Activated CD8-positive, alpha-beta memory T cell treated with anti-CD3 and anti-CD28 coated beads, Interleukin-2, amount 10 ng/mL, durations not matched to agents 7 days and 5 days (primary cell): ENCODE data around the gene ITPR2. TPM values are rescaled to one million over a fixed set of nuclear protein-coding genes. Genes with fewer than 3 reads are reported as not detected.
"Not testable (repeated sequence)": the region's sequence is repeated elsewhere in the genome, so short reads cannot be mapped to it uniquely, and the experiment has no call there.

Experiments
- ATAC-seq: fragments of 150-1000 bp; cut with Tn5 transposase; one replicate; pipeline ENCODE4 v1.10.0; 2021; ENCODE audit warnings: moderate library complexity
- CTCF ChIA-PET: fragments of 350-600 bp; sonication (Branson Sonifier 250); formaldehyde crosslinking; loops from one replicate; lab custom pipeline; 2021; ENCODE audit warnings: antibody characterized with exemption; lab: Charles Lee
- DNase-seq: peaks from one replicate; pipeline ENCODE4 v3.0.0-alpha.2; 2020
- H3K27ac Mint-ChIP-seq: one replicate; pipeline ENCODE4 v1.8.0; 2021; ENCODE audit warnings: mild to moderate bottlenecking, mixed read lengths
- H3K27me3 Mint-ChIP-seq: one replicate; pipeline ENCODE4 v1.8.0; 2021; ENCODE audit warnings: mixed read lengths
- H3K36me3 Mint-ChIP-seq: one replicate; pipeline ENCODE4 v1.8.0; 2021; ENCODE audit warnings: mild to moderate bottlenecking, mixed read lengths
- H3K4me1 Mint-ChIP-seq: one replicate; pipeline ENCODE4 v1.8.0; 2021; ENCODE audit warnings: mixed read lengths
- H3K4me3 Mint-ChIP-seq: one replicate; pipeline ENCODE4 v1.8.0; 2021; ENCODE audit warnings: mild to moderate bottlenecking, moderate library complexity, mixed read lengths
- H3K9me3 Mint-ChIP-seq: one replicate; pipeline ENCODE4 v1.8.0; 2022; ENCODE audit warnings: low read depth, mixed read lengths
- total RNA-seq, 2 experiments: library from RNA; stranded (reverse); gene quantifications; one replicate each; pipeline ENCODE4 v1.2.3, GENCODE V29; 2021

Gene ITPR2
- total RNA-seq, 2 experiments from 2014 or later = 31.1 to 37.7 TPM

DNA sequence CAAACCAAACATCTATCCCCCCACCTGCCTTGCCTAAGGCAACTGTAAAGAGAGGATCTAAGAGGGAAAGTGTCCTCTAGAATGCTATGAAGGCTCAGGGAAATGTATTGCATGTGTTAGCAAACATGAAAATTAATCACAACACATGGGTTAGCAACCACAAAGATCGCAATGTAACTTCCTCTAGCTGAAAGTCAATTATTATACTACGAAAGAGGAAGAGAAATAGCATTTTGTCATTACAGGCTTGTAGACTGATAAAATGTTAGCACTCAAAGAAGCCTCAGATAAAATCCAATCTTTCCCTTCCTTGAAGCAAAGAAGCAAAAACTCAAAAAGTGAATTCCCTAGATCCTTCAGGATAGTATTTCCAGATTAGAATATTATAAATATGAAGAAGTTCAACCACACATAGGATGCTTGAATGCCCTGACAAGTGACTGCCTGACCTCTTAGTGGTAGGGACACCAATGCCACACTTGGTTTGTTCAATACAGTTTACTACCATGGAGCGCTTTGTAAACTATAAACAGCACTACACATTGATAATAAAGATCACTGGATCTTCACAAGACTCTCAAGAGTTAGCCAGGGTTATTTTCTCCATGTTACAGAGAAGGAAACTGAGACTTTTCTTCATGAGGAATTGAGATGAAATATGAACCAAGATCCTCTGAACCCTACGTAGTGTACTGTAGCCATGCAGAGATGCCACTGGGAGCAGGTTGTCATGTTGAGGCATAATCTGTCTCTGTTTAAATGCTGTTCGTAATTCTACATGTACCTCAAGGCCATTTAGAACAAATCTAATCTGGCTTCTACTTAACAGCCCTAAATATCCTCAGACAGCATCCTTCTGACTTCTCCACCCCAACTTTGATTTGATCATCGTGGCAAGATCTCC lies 100.7 kb downstream of the ITPR2 start:
- ATAC-seq = no peak
- Mint-ChIP-seq H3K27me3 (no peaks in the 10 kb centered on the region), H3K27ac (no peak overlapping the region), H3K4me3 (no peak overlapping the region), H3K36me3 (peaks cover 7% of the 10 kb centered on the region), H3K4me1 (peaks cover 39% of the 10 kb centered on the region), H3K9me3 (peaks cover 3% of the 10 kb centered on the region)
- no peak for DNase-seq
- CTCF ChIA-PET = no interaction called here

DNA sequence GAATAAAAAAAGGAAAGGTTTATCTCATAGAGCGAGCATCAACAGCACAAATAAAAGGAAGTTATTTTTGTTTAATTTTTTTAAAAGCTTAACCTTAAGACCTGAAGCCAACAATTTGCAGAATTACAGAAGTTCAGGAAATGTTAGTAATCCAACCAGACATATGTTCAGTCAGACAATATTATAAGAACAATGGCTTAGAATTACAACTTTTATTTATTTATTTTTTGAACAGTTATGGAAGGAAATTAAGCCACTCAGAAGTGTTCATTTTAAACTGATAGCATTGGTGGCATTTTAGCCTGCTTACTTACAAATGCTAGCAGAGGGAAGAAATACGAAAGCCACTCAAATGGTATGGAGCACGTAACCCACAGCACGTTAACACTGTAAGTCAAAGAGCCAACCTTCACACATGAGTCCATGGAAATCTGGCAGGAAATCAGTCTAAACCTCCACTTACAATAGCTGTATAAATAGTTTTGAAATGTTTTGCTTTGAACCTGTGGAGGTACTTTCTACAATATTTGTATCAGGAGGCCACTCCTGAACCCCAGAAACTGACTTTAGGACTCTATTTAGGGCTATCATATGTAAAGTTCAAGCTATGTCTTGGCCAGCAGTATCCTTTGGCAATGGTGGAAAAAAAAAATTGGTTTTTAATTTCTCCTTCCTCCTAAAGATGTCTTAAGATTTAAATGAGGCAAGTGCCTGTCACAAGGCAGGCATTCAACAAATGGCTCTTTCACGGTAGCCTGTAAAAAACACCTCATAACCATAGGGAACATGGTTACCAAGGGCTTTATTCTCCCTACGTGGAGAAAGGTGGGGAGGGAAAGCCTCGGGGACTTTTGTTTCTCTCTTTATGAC lies 102.3 kb downstream of the ITPR2 start:
- CTCF ChIA-PET = interaction anchor here (1.0 kb wide), 1 partner anchor 62 kb away, joined by 3 read pairs; no protein-coding TSS in a partner anchor
- DNase-seq = no peak
- no peaks in the 10 kb centered on the region for H3K9me3 Mint-ChIP-seq
- peaks cover 8% of the 10 kb centered on the region for H3K36me3 Mint-ChIP-seq
- peaks cover 38% of the 10 kb centered on the region for H3K4me1 Mint-ChIP-seq
- no peak for ATAC-seq
- H3K4me3 Mint-ChIP-seq = no peak overlapping the region
- H3K27ac Mint-ChIP-seq = no peak overlapping the region
- H3K27me3 Mint-ChIP-seq = no peaks in the 10 kb centered on the region

DNA sequence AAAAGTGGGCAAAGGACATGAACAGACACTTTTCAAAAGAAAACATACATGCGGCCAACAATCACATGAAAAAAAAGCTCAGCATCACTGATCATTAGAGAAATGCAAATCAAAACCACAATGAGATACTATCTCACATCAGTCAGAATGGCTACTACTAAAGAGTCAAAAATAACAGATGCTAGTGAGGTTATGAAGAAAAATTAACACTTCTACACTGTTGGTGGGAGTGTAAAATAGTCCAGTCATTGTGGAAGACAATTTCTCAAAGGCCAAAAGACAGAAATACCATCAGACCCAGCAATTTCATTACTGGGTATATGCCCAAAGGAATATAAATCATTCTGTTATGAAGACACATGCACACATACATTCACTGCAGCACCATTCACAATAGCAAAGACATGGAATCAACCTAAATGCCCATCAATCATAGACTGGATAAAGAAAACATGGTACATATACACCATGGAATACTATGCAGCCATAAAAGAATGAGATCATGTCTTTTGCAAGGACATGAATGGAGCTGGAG lies 103.8 kb downstream of the ITPR2 start:
- peaks cover 34% of the 10 kb centered on the region for H3K4me1 Mint-ChIP-seq
- H3K36me3 Mint-ChIP-seq, H3K9me3 Mint-ChIP-seq, DNase-seq, H3K4me3 Mint-ChIP-seq, CTCF ChIA-PET, ATAC-seq, H3K27ac Mint-ChIP-seq, H3K27me3 Mint-ChIP-seq: not testable (repeated sequence)

DNA sequence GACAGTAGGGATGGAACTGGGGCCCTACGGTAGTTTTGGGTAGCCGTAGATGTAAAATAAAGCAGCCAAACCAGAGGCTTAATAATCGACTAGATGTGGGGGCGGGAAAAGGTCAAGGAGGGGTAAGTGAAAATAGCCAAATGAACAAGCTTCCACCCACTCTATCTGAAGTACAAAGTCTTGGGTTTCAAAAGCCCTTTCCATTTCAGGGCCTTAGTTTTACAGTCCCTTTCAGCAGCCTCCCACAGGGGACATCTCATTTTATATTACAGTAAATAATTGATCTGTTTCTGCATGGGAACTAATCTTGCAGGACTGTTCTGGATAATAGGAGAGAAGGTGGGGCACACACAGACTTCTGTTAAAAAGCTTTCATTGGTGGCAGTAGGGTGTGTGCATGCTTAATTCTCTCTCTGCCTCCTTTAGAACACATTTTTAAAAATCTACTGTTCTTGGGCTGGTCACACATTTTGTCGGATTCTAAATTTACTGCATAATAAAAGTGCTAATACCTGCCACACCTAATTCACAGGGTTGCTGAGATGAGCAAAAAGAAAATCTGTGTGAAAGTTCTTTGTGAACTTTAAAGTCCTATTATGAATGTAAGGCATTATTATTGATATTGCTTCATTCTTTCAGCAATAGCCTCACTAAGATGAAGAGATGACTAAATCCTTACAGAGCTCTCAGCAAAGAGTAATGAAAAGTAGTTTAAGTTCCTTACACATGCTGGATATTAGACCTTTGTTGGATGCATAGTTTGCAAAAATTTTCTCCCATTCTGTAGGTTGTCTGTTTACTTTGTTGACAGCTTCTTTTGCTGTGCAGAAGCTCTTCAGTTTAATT lies 104.6 kb downstream of the ITPR2 start:
- no peak overlapping the region for H3K4me3 Mint-ChIP-seq
- no peak overlapping the region for H3K27ac Mint-ChIP-seq
- no peaks in the 10 kb centered on the region for H3K27me3 Mint-ChIP-seq
- H3K36me3 Mint-ChIP-seq = peaks cover 8% of the 10 kb centered on the region
- DNase-seq (no peak), ATAC-seq (no peak)
- no peaks in the 10 kb centered on the region for H3K9me3 Mint-ChIP-seq
- CTCF ChIA-PET = interaction anchor here (0.6 to 1.2 kb wide), 3 partner anchors 12 to 494 kb away, joined by 3 read pairs; no protein-coding TSS in a partner anchor
- H3K4me1 Mint-ChIP-seq = peaks cover 32% of the 10 kb centered on the region

DNA sequence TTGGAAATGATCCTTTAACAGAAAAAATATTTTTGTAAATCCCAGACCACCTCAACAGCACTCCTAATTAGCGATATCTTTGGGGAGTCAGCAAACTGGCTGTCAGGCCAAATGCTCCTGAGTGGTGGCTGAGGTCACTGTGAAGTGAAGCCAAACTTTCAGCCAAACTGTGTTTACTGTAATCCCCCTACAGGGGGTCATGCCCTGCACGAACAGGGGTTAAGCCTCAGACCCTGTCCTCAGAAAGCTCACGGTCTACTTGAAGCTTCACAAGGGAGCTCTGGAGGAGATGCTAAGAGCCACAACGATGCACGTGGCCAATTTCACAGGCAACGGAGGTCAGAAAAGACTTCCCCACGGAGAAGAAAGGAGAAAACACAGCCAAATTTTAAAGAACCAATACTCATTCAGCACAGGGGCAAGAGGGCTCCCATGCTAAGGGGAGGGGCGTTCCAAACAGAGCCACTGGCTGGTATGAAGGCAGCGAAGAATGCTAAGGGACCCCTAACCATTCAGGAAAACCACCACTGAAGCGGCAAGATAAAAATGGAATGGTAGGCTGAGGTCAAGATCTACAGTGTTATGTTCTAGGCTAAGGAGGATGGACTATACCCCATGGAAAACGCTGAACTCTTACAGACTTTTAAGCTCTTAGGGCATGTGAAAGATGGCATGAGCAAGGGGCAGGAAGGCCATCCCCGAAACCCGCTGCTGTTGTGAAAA lies 105.4 kb downstream of the ITPR2 start:
- ATAC-seq = no peak

DNA sequence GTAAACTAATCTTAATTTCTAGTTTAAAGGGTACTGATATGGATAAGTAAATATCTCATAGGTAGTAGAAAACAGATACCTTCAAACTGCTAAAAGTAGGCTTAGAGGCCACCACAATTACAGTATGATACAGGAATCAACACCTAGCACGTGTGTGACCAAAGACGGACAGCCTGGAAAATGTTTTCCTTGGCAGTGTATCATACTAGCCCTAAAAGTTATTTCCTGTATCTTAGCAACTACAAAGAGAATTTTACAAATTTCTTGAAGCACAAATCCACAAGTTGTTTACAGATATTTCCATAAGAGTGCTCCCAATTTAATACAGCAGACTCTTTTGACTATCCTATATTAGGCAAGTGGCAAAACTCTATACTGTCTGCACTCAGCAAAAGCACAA lies 106.0 kb downstream of the ITPR2 start:
- CTCF ChIA-PET = no interaction called here
- no peak overlapping the region for H3K27ac Mint-ChIP-seq
- H3K36me3 Mint-ChIP-seq = peaks cover 8% of the 10 kb centered on the region

More for the DNA sequence above, 105.4 kb downstream of the ITPR2 start:
- Mint-ChIP-seq H3K9me3 (no peaks in the 10 kb centered on the region), H3K27ac (no peak overlapping the region), H3K4me3 (no peak overlapping the region), H3K27me3 (no peaks in the 10 kb centered on the region), H3K36me3 (peaks cover 8% of the 10 kb centered on the region), H3K4me1 (peaks cover 28% of the 10 kb centered on the region)
- DNase-seq = no peak
- CTCF ChIA-PET = interaction anchor here (0.6 to 1.2 kb wide), 3 partner anchors 11 to 495 kb away, joined by 3 read pairs; no protein-coding TSS in a partner anchor

DNA sequence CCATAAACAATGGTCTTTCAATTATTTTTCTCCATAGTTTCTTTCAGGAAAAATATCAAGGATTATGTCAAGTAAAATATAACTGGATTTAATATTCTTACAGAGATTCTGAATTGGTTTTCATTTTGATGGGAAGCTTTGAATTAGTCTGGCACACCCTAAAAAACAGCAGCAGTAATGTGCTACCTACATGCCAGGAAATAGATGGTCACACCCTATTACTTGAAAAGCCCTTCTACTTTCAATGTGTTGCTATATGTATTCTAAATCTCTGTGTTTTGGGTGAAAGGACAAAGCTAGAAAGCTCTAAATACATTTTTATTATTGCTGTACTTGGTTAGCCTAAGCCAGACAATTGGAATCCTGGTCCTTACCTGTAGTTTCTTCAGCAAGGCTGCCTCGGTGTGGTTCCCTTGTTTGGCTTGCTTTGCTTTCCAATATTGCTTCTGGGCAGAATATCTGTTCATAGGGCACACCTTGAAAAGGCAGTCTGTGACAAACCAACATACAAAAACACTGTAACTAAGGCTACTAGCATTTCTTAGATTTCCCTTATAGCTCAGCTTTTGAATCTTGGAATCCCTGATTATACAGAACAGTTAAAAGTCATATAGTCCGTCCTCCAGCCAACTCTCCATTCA lies 107.6 kb downstream of the ITPR2 start:
- ATAC-seq (no peak), DNase-seq (no peak)
- Mint-ChIP-seq H3K4me3 (no peak overlapping the region), H3K9me3 (no peaks in the 10 kb centered on the region), H3K27ac (no peak overlapping the region), H3K27me3 (no peaks in the 10 kb centered on the region), H3K36me3 (peaks cover 8% of the 10 kb centered on the region), H3K4me1 (peaks cover 20% of the 10 kb centered on the region)
- CTCF ChIA-PET = interaction anchor here (0.8 kb wide), 1 partner anchor 24 kb away, joined by 3 read pairs; no protein-coding TSS in a partner anchor

More for the DNA sequence above, 106.0 kb downstream of the ITPR2 start:
- no peak overlapping the region for H3K4me3 Mint-ChIP-seq
- ATAC-seq = no peak
- no peaks in the 10 kb centered on the region for H3K9me3 Mint-ChIP-seq
- H3K4me1 Mint-ChIP-seq = peaks cover 22% of the 10 kb centered on the region
- no peaks in the 10 kb centered on the region for H3K27me3 Mint-ChIP-seq
- DNase-seq = no peak

DNA sequence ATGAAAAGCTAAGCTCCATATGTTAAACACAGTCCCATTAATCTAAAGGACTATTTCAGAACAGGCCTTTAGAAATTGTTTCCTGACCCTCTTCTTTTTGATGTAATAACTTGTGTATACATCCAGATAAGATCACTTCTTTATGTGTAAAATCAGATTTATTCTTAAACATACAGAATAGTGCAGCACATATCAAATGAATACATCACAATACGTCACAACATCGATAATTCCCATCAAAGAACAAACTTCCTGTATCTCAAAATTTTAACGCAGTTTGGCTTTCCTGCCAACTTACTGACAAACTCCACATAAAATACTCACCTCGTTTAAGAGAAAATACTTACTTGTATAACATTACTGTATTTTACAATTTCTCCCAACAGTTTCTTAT lies 108.7 kb downstream of the ITPR2 start:
- H3K27ac Mint-ChIP-seq = no peak overlapping the region
- no peaks in the 10 kb centered on the region for H3K27me3 Mint-ChIP-seq
- CTCF ChIA-PET = interaction anchor here (1.3 kb wide), 1 partner anchor 22 kb away, joined by 3 read pairs; no protein-coding TSS in a partner anchor

DNA sequence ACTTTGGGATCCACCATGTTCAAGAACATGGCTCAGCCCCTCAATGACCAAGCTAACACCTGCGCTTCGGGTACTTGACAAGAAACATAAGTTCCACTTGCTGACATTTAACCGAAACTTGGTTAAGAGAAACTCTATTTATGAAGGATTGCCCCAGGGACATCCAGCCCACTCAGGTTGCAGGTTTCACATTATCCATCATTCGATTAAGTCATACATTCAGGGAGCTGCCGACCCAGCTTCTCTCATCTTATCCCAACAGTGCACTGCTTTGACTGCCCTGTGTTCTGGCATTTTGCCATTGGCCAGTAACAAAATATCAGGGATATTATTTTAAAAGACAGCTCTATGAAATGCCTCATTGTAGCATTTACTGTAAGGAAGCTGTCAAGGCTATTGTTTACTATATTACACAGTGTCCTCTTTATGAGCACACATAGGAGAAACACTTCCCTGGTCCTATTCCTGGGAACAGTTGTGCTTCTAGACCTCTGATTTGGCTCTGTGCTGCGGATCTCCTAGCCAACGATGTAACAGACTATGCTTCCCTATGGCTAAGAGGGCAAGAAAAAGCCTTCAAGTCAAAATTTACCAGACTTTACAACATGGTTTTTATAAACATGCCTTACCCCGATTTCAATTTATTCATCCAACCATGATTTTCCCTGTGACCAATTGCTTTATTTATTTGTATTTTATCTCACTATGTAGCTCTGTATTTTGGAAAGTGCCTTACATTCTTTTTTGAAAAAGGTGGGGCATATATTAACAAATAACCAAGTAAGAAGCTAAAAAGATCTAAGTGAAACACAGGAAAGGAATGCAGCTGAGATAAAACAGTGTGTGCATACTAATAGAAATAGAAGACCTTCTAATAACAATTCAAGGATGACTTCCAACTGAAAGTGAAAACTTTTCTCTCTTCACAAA lies 109.3 kb downstream of the ITPR2 start:
- no peak for ATAC-seq
- Mint-ChIP-seq H3K27me3 (no peaks in the 10 kb centered on the region), H3K4me1 (peaks cover 13% of the 10 kb centered on the region), H3K9me3 (no peaks in the 10 kb centered on the region), H3K4me3 (no peak overlapping the region), H3K36me3 (peaks cover 2% of the 10 kb centered on the region), H3K27ac (no peak overlapping the region)
- CTCF ChIA-PET = interaction anchor here (1.3 kb wide), 1 partner anchor 22 kb away, joined by 3 read pairs; no protein-coding TSS in a partner anchor
- no peak for DNase-seq

More for the DNA sequence above, 108.7 kb downstream of the ITPR2 start:
- Mint-ChIP-seq H3K36me3 (peaks cover 2% of the 10 kb centered on the region), H3K4me1 (peaks cover 18% of the 10 kb centered on the region), H3K4me3 (no peak overlapping the region), H3K9me3 (no peaks in the 10 kb centered on the region)
- ATAC-seq (no peak), DNase-seq (no peak)

DNA sequence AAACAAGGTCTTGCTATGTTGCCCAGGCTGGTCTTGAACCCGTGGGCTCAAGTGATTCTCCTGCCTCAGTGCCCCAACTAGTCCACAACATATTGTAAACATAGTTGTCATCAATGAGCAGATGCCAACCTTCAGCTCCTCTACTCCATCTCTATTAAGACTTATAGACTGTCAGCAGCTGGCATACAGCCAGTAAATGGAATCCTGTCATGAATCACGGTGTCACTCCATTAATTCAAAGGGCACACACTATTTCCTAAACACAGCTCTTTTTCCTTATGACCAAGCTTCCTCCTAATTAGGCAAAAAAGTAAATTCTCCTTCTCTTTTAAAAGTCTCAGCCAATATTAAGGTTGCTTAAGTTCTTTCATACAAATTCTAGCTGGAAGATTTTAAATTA lies 111.2 kb downstream of the ITPR2 start:
- Mint-ChIP-seq H3K27me3 (no peaks in the 10 kb centered on the region), H3K9me3 (no peaks in the 10 kb centered on the region), H3K36me3 (peaks cover 2% of the 10 kb centered on the region), H3K4me3 (no peak overlapping the region), H3K4me1 (peaks cover 3% of the 10 kb centered on the region), H3K27ac (no peak overlapping the region)
- no peak for ATAC-seq
- CTCF ChIA-PET = no interaction called here
- DNase-seq = no peak

DNA sequence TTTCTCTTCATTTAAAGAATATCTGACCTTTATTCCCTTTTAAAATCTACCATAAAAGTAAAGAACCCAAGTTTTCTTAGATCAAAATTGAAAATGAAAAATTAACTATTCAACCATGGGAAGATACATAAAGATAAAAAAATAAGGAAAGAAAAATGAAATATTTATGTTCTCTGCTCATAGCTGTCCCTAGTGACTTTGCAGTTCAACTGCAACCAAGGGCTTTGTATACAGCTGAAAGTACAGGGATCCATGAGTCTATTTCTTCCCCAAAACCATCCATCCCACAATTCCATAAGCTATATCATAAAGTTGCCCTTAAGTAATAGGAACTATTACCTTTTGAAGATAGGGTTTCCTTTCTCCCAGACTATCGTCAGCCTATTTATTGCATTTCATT lies 113.1 kb downstream of the ITPR2 start:
- CTCF ChIA-PET = interaction anchor here (1.4 kb wide), 2 partner anchors 9 to 18 kb away, joined by 4 to 5 read pairs; no protein-coding TSS in a partner anchor
- peaks cover under 1% of the 10 kb centered on the region for H3K36me3 Mint-ChIP-seq
- H3K4me1 Mint-ChIP-seq = peaks cover 3% of the 10 kb centered on the region
- ATAC-seq = no peak
- no peak overlapping the region for H3K27ac Mint-ChIP-seq
- no peaks in the 10 kb centered on the region for H3K9me3 Mint-ChIP-seq
- H3K4me3 Mint-ChIP-seq = no peak overlapping the region
- no peaks in the 10 kb centered on the region for H3K27me3 Mint-ChIP-seq
- no peak for DNase-seq
